Gastroesophageal sphincter (tissue), 4 donors: Measurements from ENCODE around the gene ZNF611. TPM values are rescaled to one million over a fixed set of nuclear protein-coding genes. Genes with fewer than 3 reads are reported as not detected.

ENCODE experiments used
- ATAC-seq: fragments of 150-250 bp; one replicate; pipeline ENCODE4 v1.9.1; 2016; ENCODE audit warnings: mild to moderate bottlenecking, moderate library complexity
- H3K27ac ChIP-seq, 4 donors: fragments of 200-600 bp; sonication (generic) in 3 of 4; 1 replicate in 3 of 4; 2 replicates in 1 of 4; pipeline ENCODE4 v1.5.1; 2016 to 2019
- H3K27me3 ChIP-seq: fragments of 200-600 bp; sonication (generic); one replicate; pipeline ENCODE4 v1.5.1; 2019
- H3K36me3 ChIP-seq, 2 donors: fragments of 200-600 bp; sonication (generic); one replicate each; pipeline ENCODE4 v1.5.1; 2019; ENCODE audit warnings: control low read depth in 1 of 2
- H3K4me1 ChIP-seq, 3 donors: fragments of 200-600 bp; sonication (generic); 1 replicate in 2 of 3; 2 replicates in 1 of 3; pipeline ENCODE4 v1.5.1; 2016 to 2019; ENCODE audit warnings: control low read depth in 2 of 3
- H3K4me3 ChIP-seq, 2 donors: fragments of 200-600 bp; sonication (generic); one replicate each; pipeline ENCODE4 v1.5.1; 2019; ENCODE audit warnings: mild to moderate bottlenecking in 1 of 2, moderate library complexity in 1 of 2
- H3K9me3 ChIP-seq, 3 donors: fragments of 200-600 bp; sonication (generic); one replicate each; pipeline ENCODE4 v1.5.1; 2017 to 2019; ENCODE audit warnings: control low read depth in 2 of 3
- EP300 ChIP-seq: sonication (generic); formaldehyde crosslinking; IDR thresholded peaks from one replicate; pipeline ENCODE4 v1.6.1; 2017; ENCODE audit warnings: antibody characterized with exemption, mild to moderate bottlenecking
- POLR2A ChIP-seq, 2 donors: fragments of 450-650 bp; IDR thresholded peaks; one replicate each; pipeline ENCODE4 v1.6.1; 2017; ENCODE audit warnings: antibody characterized with exemption in 2 of 2, mild to moderate bottlenecking in 2 of 2, moderate library complexity in 1 of 2
- POLR2AphosphoS5 ChIP-seq: sonication (generic); formaldehyde crosslinking; IDR thresholded peaks from one replicate; pipeline ENCODE4 v1.6.1; 2017; ENCODE audit warnings: antibody characterized with exemption
- WGBS, 2 donors: methylation state at CpG; one replicate each; pipeline ENCODE4 v1.1.5; 2018; ENCODE audit warnings: low coverage in 1 of 2; 5-methylcytosine and 5-hydroxymethylcytosine counted together
- total RNA-seq, 4 donors: library from RNA; depleted of rRNA; stranded (reverse); fragments of >200 nt; gene quantifications; one replicate each; pipeline ENCODE4 v1.1.0, GENCODE V29; 2016
- TF ChIP-seq, protein P1 (sequence below), 4 experiments: fragments of 200-600 bp in 2 of 4; fragments of 450-650 bp in 2 of 4; sonication (generic) in 1 of 4; IDR thresholded peaks; one replicate each; pipeline ENCODE4 v1.5.1; 2017 to 2019; ENCODE audit warnings: antibody characterized with exemption in 4 of 4, mild to moderate bottlenecking in 2 of 4, moderate library complexity in 2 of 4

Gene ZNF611
- total RNA-seq, 4 donors from 2014 or later = 4.8 to 14.6 (median 9.7) TPM

DNA sequence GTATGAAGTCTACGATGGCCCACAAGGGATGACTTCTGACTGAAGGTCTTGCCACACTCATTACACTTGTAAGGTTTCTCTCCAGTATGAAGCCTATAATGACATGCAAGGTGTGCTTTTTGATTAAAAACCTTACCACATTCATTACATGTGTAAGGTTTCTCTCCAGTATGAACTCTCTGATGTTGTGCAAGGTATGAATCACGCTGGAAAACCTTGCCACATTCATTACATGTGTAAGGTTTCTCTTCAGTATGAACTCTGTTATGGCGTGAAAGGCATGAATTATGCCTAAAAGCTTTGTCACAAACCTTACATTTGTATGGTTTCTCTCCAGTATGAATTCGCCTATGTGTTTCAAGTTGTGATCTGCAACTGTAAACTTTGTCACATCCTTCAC is 81.7 kb downstream of the ZNF611 start:
- Histone ChIP-seq H3K27ac (no peak overlapping the region), H3K27me3 (no peaks in the 10 kb centered on the region), H3K36me3 (peaks cover 0 to 84% of the 10 kb centered on the region in 2 donors), H3K4me3 (no peak overlapping the region), H3K9me3 (no peaks in the 10 kb centered on the region), H3K4me1 (no peaks in the 10 kb centered on the region)
- TF ChIP-seq POLR2A (IDR thresholded peaks at IDR 0.05) = no peak
- TF ChIP-seq POLR2AphosphoS5 = no peak
- no peak for TF ChIP-seq EP300
- TF ChIP-seq, protein P1, sequence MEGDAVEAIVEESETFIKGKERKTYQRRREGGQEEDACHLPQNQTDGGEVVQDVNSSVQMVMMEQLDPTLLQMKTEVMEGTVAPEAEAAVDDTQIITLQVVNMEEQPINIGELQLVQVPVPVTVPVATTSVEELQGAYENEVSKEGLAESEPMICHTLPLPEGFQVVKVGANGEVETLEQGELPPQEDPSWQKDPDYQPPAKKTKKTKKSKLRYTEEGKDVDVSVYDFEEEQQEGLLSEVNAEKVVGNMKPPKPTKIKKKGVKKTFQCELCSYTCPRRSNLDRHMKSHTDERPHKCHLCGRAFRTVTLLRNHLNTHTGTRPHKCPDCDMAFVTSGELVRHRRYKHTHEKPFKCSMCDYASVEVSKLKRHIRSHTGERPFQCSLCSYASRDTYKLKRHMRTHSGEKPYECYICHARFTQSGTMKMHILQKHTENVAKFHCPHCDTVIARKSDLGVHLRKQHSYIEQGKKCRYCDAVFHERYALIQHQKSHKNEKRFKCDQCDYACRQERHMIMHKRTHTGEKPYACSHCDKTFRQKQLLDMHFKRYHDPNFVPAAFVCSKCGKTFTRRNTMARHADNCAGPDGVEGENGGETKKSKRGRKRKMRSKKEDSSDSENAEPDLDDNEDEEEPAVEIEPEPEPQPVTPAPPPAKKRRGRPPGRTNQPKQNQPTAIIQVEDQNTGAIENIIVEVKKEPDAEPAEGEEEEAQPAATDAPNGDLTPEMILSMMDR (IDR thresholded peaks at IDR 0.05) = no peak
- ATAC-seq = no peak
- WGBS, 2 donors = 92 to 99% methylated on average over 4 of the region's 4 CpGs

Other genes with a start within 250 kb of the ZNF611 start
- 10 to 100 TPM; 13.1 to 33.2 (median 22.2) TPM for gene ZNF808, start 207.4 kb downstream of the ZNF611 start, total RNA-seq
- 10 to 100 TPM; 10.8 to 16.8 (median 11.8) TPM for gene ZNF701, start 164.8 kb downstream of the ZNF611 start, total RNA-seq
- gene ZNF83, start 96.7 kb downstream of the ZNF611 start, total RNA-seq = 10 to 100 TPM; 30.3 to 99.3 (median 49.4) TPM
- gene ZNF600, start 51.7 kb upstream of the ZNF611 start, total RNA-seq = 10 to 100 TPM in 1 of 4 donors, 1 to 10 TPM in 3; 3.2 to 10.9 (median 6.6) TPM
- 10 to 100 TPM in 2 of 4 donors, 1 to 10 TPM in 2; 6.1 to 25.2 (median 11.1) TPM for gene ZNF28, start 86.6 kb upstream of the ZNF611 start, total RNA-seq
- 10 to 100 TPM; 10.0 to 17.0 (median 13.2) TPM for gene ZNF468, start 122.6 kb upstream of the ZNF611 start, total RNA-seq
- 10 to 100 TPM in 2 of 4 donors, 1 to 10 TPM in 2; 8.4 to 16.2 (median 12.1) TPM for gene ZNF320, start 162.6 kb upstream of the ZNF611 start, total RNA-seq
- gene ZNF888, start 188.4 kb upstream of the ZNF611 start, total RNA-seq = 1 to 10 TPM; 2.6 to 4.1 (median 3.0) TPM
- 1 to 10 TPM; 5.3 to 7.8 (median 6.8) TPM for gene ZNF816, start 227.8 kb upstream of the ZNF611 start, total RNA-seq